ENCODE results near the gene SIPA1L2. TPM values are rescaled to one million over a fixed set of nuclear protein-coding genes. Genes with fewer than 3 reads are reported as not detected.

The SIPA1L2 gene
- total and polyA plus RNA-seq, 2 of the 4 experiments (the other 2 are of a cell fraction): 7.1 to 13.4 TPM

DNA sequence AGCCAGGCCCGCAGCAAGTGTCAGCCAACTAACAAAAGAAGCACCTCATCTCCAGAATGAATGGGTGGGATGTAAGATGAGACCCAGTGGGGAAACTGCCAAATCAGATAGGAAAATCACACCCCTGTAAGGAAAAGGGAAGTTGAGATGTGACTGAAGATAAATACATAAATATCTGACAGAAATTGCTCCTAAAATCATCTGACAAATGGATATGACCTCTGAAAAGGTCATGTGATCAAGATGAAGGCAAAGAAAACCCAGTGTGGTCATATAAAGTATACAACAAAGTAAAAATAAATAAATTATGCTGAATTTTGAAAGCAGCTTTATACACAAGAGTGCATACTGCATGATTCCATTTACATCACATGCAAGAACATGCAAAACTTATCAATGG, 12.7 kb downstream of the SIPA1L2 start:
- Histone ChIP-seq H4K5ac (ENCODE audit: low read depth, low read length) (no peak overlapping the region), H3K36me3 (ENCODE audit: control insufficient read depth, insufficient read depth, low read length) (no peaks in the 10 kb centered on the region), H3K4me1 (ENCODE audit: control insufficient read depth, insufficient read depth, low read length) (peaks cover 18% of the 10 kb centered on the region), H3K9ac (ENCODE audit: low read depth, low read length) (no peak overlapping the region), H2AFZ (replicated peaks; ENCODE audit: low read length, poor library complexity) (no peak overlapping the region), H2AK5ac (ENCODE audit: low read depth, low read length) (peak overlapping the region; percentile 31; the same call in 1 of the 2 replicates), H3K4me3 (ENCODE audit: insufficient read depth, low read depth, low read length) (no peak overlapping the region), H4K8ac (ENCODE audit: low read depth in 2 of 2, low read length in 2 of 2) (no peak overlapping the region), H2BK15ac (ENCODE audit: low read depth, low read length) (no peak overlapping the region), H3K27ac (ENCODE audit: insufficient read depth, low read length) (no peak overlapping the region), H2AK9ac (replicated peaks; ENCODE audit: low read depth, low read length, poor library complexity) (no peak overlapping the region), H4K20me1 (ENCODE audit: insufficient read depth, low read length) (peaks cover 11% of the 10 kb centered on the region; the same call in 1 of the 2 replicates), H3K18ac (ENCODE audit: low read depth, low read length) (no peak overlapping the region; the same call in 1 of the 2 replicates), H3K79me1 (ENCODE audit: low read depth in 1 of 2, low read length in 2 of 2) (peaks cover 12 to 26% of the 10 kb centered on the region in 2 experiments; a peak in 2 of 4 replicates), H3K4ac (ENCODE audit: low read depth, low read length) (no peak overlapping the region), H2BK120ac (ENCODE audit: low read depth, low read length) (no peak overlapping the region), H3K56ac (ENCODE audit: extremely low read depth, insufficient read depth, low read length) (no peak overlapping the region), H2BK20ac (ENCODE audit: low read depth, low read length) (no peak overlapping the region), H4K91ac (ENCODE audit: insufficient read depth, low read depth, low read length) (no peak overlapping the region), H3K4me2 (ENCODE audit: low read depth, low read length) (no peak overlapping the region), H3K9me1 (ENCODE audit: insufficient read depth, low read length) (peaks cover 9% of the 10 kb centered on the region), H2BK5ac (ENCODE audit: low read depth, low read length, poor library complexity, severe bottlenecking) (no peak overlapping the region), H3K14ac (replicated peaks; ENCODE audit: low read depth, low read length) (no peak overlapping the region), H3K9me3 (ENCODE audit: control insufficient read depth, insufficient read depth, low read length) (no peaks in the 10 kb centered on the region), H3K27me3 (ENCODE audit: control insufficient read depth, insufficient read depth, low read length) (no peaks in the 10 kb centered on the region), H3K23ac (ENCODE audit: low read depth, low read length) (no peak overlapping the region)
- intact Hi-C loops (cut with micrococcal nuclease) (no loop called here), in situ Hi-C loops (cut with MboI; ENCODE audit: low sequenced_read_pairs) (loop anchor here (10.0 kb wide), 1 partner anchor 602 kb away; no protein-coding TSS in a partner anchor), dilution Hi-C loops (cut with HindIII; ENCODE audit: low sequenced_read_pairs, unreplicated experiment) (no loop called here)
- ChIA-PET POLR2A (ENCODE audit: unreplicated experiment) (no interaction called here), CTCF (no interaction called here)
- ATAC-seq (ENCODE audit: low read depth) (no peak), DNase-seq (no peak)
- no TSS peak for BruUV-seq (replicated peaks)
- TF ChIP-seq CEBPB (IDR thresholded peaks at IDR 0.05; ENCODE audit: low read depth, low read length) (no peak), RCOR1 (IDR thresholded peaks at IDR 0.05; ENCODE audit: insufficient replicate concordance, low read length) (no peak), USF2 (IDR thresholded peaks at IDR 0.05; ENCODE audit: low read depth, low read length) (no peak), BHLHE40 (IDR thresholded peaks at IDR 0.05; ENCODE audit: low read depth, low read length) (no peak), FOS (IDR thresholded peaks at IDR 0.05; ENCODE audit: low read depth, low read length) (no peak)
- TF ChIP-seq, protein P1, sequence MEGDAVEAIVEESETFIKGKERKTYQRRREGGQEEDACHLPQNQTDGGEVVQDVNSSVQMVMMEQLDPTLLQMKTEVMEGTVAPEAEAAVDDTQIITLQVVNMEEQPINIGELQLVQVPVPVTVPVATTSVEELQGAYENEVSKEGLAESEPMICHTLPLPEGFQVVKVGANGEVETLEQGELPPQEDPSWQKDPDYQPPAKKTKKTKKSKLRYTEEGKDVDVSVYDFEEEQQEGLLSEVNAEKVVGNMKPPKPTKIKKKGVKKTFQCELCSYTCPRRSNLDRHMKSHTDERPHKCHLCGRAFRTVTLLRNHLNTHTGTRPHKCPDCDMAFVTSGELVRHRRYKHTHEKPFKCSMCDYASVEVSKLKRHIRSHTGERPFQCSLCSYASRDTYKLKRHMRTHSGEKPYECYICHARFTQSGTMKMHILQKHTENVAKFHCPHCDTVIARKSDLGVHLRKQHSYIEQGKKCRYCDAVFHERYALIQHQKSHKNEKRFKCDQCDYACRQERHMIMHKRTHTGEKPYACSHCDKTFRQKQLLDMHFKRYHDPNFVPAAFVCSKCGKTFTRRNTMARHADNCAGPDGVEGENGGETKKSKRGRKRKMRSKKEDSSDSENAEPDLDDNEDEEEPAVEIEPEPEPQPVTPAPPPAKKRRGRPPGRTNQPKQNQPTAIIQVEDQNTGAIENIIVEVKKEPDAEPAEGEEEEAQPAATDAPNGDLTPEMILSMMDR (conservative IDR thresholded peaks at IDR 0.05; ENCODE audit: low read depth, low read length): no peak
- TF ChIP-seq, protein P2, sequence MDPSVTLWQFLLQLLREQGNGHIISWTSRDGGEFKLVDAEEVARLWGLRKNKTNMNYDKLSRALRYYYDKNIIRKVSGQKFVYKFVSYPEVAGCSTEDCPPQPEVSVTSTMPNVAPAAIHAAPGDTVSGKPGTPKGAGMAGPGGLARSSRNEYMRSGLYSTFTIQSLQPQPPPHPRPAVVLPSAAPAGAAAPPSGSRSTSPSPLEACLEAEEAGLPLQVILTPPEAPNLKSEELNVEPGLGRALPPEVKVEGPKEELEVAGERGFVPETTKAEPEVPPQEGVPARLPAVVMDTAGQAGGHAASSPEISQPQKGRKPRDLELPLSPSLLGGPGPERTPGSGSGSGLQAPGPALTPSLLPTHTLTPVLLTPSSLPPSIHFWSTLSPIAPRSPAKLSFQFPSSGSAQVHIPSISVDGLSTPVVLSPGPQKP (IDR thresholded peaks at IDR 0.05; ENCODE audit: borderline replicate concordance, low read depth, low read length): no peak
- no CpG with 5 or more reads among the region's 1 CpG for WGBS, 2 experiments (ENCODE audit: extremely low coverage in 2 of 2, insufficient read length in 1 of 2)

All from IMR-90 (cell line).